GM21825 (cell line): ENCODE measurements around the gene GALNT3.
A peak's percentile ranks its signal among the peaks of the same experiment; 100 is the strongest.

ENCODE experiments used
- ATAC-seq: cut with Tn5 transposase; IDR thresholded peaks from one replicate; pipeline ENCODE4 v1.9.1; 2021; ENCODE audit warnings: mild to moderate bottlenecking, moderate library complexity; ENCODE audit not compliant: unreplicated experiment

Gene GALNT3

GRCh38 chr2:165746501-165746900 lies 47.5 kb downstream of the GALNT3 start:
- ATAC-seq = no peak

- ATAC-seq = no peak
Measured at GRCh38 chr2:165745916-165746315, 48.1 kb downstream of the GALNT3 start.

- ATAC-seq = peak; percentile 99
Measured at GRCh38 chr2:165743442-165743841, 50.6 kb downstream of the GALNT3 start.

- ATAC-seq = no peak
Measured at GRCh38 chr2:165725421-165725820, 68.6 kb downstream of the GALNT3 start.

GRCh38 chr2:165720511-165720910 lies 73.5 kb downstream of the GALNT3 start:
- ATAC-seq = no peak

- no peak for ATAC-seq
Measured at GRCh38 chr2:165718610-165719210, 75.3 kb downstream of the GALNT3 start.

GRCh38 chr2:165716091-165716490 lies 78.0 kb downstream of the GALNT3 start:
- no peak for ATAC-seq

- no peak for ATAC-seq
Measured at GRCh38 chr2:165706960-165707487, 87.0 kb downstream of the GALNT3 start.

- ATAC-seq = no peak
Measured at GRCh38 chr2:165701147-165701546, 92.9 kb downstream of the GALNT3 start.

GRCh38 chr2:165700531-165700930 lies 93.5 kb downstream of the GALNT3 start:
- no peak for ATAC-seq

- ATAC-seq = no peak
Measured at GRCh38 chr2:165699946-165700345, 94.1 kb downstream of the GALNT3 start.

- peak; percentile 80 for ATAC-seq
Measured at GRCh38 chr2:165698444-165698884, 95.6 kb downstream of the GALNT3 start.

GRCh38 chr2:165697748-165698443 lies 96.2 kb downstream of the GALNT3 start:
- ATAC-seq = no peak
